H9 (cell line): ENCODE results near the gene MMP14. TPM values are rescaled to one million over a fixed set of nuclear protein-coding genes. Genes with fewer than 3 reads are reported as not detected.

Experiments used
- DNase-seq: peaks from one replicate; pipeline ENCODE4 v3.0.0-alpha.2; 2017
- H2AFZ ChIP-seq: one replicate; pipeline ENCODE4 v1.6.1; 2013; ENCODE audit warnings: mild to moderate bottlenecking, low read length, control low read depth, moderate library complexity
- H2AK5ac ChIP-seq: 2 replicates; pipeline ENCODE4 v1.6.1; 2013; ENCODE audit warnings: low read length, control low read depth, mixed read lengths; ENCODE audit not compliant: insufficient read length
- H2BK120ac ChIP-seq: one replicate; pipeline ENCODE4 v1.6.1; 2013; ENCODE audit warnings: low read depth, mild to moderate bottlenecking, low read length, control low read depth, inconsistent platforms; ENCODE audit not compliant: poor library complexity, severe bottlenecking
- H2BK12ac ChIP-seq: 2 replicates; pipeline ENCODE4 v1.6.1; 2013; ENCODE audit warnings: low read length, control low read depth, mixed read lengths, low read depth; ENCODE audit not compliant: insufficient read length
- H2BK15ac ChIP-seq: 2 replicates; pipeline ENCODE4 v1.6.1; 2013; ENCODE audit warnings: low read depth, low read length, control low read depth
- H2BK20ac ChIP-seq: one replicate; pipeline ENCODE4 v1.6.1; 2013; ENCODE audit warnings: low read depth, mild to moderate bottlenecking, low read length, control low read depth, inconsistent platforms; ENCODE audit not compliant: poor library complexity, severe bottlenecking
- H2BK5ac ChIP-seq: 2 replicates; pipeline ENCODE4 v1.6.1; 2013; ENCODE audit warnings: low read length, control low read depth, mixed read lengths; ENCODE audit not compliant: insufficient read length
- H3K14ac ChIP-seq: 2 replicates; pipeline ENCODE4 v1.6.1; 2013; ENCODE audit warnings: low read length, control low read depth; ENCODE audit not compliant: insufficient read depth
- H3K18ac ChIP-seq: 2 replicates; pipeline ENCODE4 v1.6.1; 2013; ENCODE audit warnings: low read depth, mild to moderate bottlenecking, mixed read lengths, low read length, control low read depth; ENCODE audit not compliant: insufficient read length
- H3K23ac ChIP-seq: 2 replicates; pipeline ENCODE4 v1.6.1; 2013; ENCODE audit warnings: low read length, control low read depth, mixed read lengths, low read depth; ENCODE audit not compliant: insufficient read length
- H3K23me2 ChIP-seq: 2 replicates; pipeline ENCODE4 v1.6.1; 2013; ENCODE audit warnings: low read depth, mild to moderate bottlenecking, mixed read lengths, low read length, control low read depth; ENCODE audit not compliant: insufficient read length, poor library complexity, severe bottlenecking
- H3K27ac ChIP-seq: 2 replicates; pipeline ENCODE4 v1.5.1; 2013; ENCODE audit warnings: low read length, control low read depth, mixed read lengths, low read depth; ENCODE audit not compliant: insufficient read length
- H3K27me3 ChIP-seq: 2 replicates; pipeline ENCODE4 v1.6.1; 2013; ENCODE audit warnings: low read length, control low read depth, inconsistent platforms; ENCODE audit not compliant: insufficient read depth
- H3K4ac ChIP-seq: 2 replicates; pipeline ENCODE4 v1.6.1; 2013; ENCODE audit warnings: low read depth, mild to moderate bottlenecking, control low read depth, inconsistent platforms, low read length, moderate library complexity
- H3K4me1 ChIP-seq: 2 replicates; pipeline ENCODE4 v1.6.1; 2013; ENCODE audit warnings: low read length, control low read depth, inconsistent platforms; ENCODE audit not compliant: insufficient read depth
- H3K4me2 ChIP-seq: 2 replicates; pipeline ENCODE4 v1.6.1; 2013; ENCODE audit warnings: low read length, control low read depth, mixed read lengths; ENCODE audit not compliant: insufficient read length, insufficient read depth
- H3K56ac ChIP-seq: 2 replicates; pipeline ENCODE4 v1.6.1; 2013; ENCODE audit warnings: low read depth, mild to moderate bottlenecking, mixed read lengths, low read length, control low read depth; ENCODE audit not compliant: insufficient read length
- H3K79me1 ChIP-seq: 2 replicates; pipeline ENCODE4 v1.6.1; 2013; ENCODE audit warnings: low read depth, mild to moderate bottlenecking, moderate library complexity, low read length, control low read depth, inconsistent platforms; ENCODE audit not compliant: insufficient read depth, poor library complexity, severe bottlenecking
- H3K79me2 ChIP-seq: 2 replicates; pipeline ENCODE4 v1.6.1; 2013; ENCODE audit warnings: low read length, control low read depth, inconsistent platforms; ENCODE audit not compliant: insufficient read depth
- H3K9ac ChIP-seq: 2 replicates; pipeline ENCODE4 v1.6.1; 2013; ENCODE audit warnings: low read length, control low read depth, mixed read lengths; ENCODE audit not compliant: insufficient read length; ENCODE audit errors: extremely low read depth
- H3K9me3 ChIP-seq: one replicate; pipeline ENCODE4 v1.6.1; 2013; ENCODE audit warnings: low read depth, low read length, inconsistent platforms; ENCODE audit not compliant: control insufficient read depth
- H3T11ph ChIP-seq: one replicate; pipeline ENCODE4 v1.6.1; 2013; ENCODE audit warnings: mild to moderate bottlenecking, low read length, control low read depth, inconsistent platforms
- H4K20me1 ChIP-seq: one replicate; pipeline ENCODE4 v1.6.1; 2013; ENCODE audit not compliant: control insufficient read depth, insufficient read length, insufficient read depth
- H4K5ac ChIP-seq: 2 replicates; pipeline ENCODE4 v1.6.1; 2013; ENCODE audit warnings: low read depth, mild to moderate bottlenecking, mixed read lengths, low read length, control low read depth; ENCODE audit not compliant: insufficient read length
- H4K8ac ChIP-seq: replicated peaks from 2 replicates; pipeline ENCODE4 v1.6.1; 2013; ENCODE audit warnings: low read length, control low read depth, mixed read lengths, low read depth; ENCODE audit not compliant: insufficient read length
- H4K91ac ChIP-seq: 2 replicates; pipeline ENCODE4 v1.6.1; 2013; ENCODE audit warnings: low read depth, mild to moderate bottlenecking, moderate library complexity, mixed read lengths, low read length, control low read depth; ENCODE audit not compliant: insufficient read length
- H3K27ac Mint-ChIP-seq, 3 experiments: 2 replicates in 2 of 3; 3 replicates in 1 of 3; pipeline ENCODE4 v1.8.0; 2020 to 2021; ENCODE audit warnings: mixed read lengths in 3 of 3, mild to moderate bottlenecking in 1 of 3, moderate library complexity in 1 of 3
- H3K27me3 Mint-ChIP-seq: 2 replicates; pipeline ENCODE4 v1.8.0; 2021; ENCODE audit warnings: low read depth, mild to moderate bottlenecking, moderate library complexity, mixed read lengths
- H3K36me3 Mint-ChIP-seq, 3 experiments: 2 replicates in 2 of 3; 3 replicates in 1 of 3; pipeline ENCODE4 v1.8.0; 2020 to 2021; ENCODE audit warnings: low read depth in 3 of 3, mixed read lengths in 3 of 3; ENCODE audit not compliant: insufficient read depth in 1 of 3
- H3K4me1 Mint-ChIP-seq, 2 experiments: 2 replicates each; pipeline ENCODE4 v1.8.0; 2020; ENCODE audit warnings: mixed read lengths in 2 of 2
- H3K4me3 Mint-ChIP-seq, 2 experiments: 2 replicates in 1 of 2; 3 replicates in 1 of 2; pipeline ENCODE4 v1.8.0; 2020 to 2021; ENCODE audit warnings: mild to moderate bottlenecking in 2 of 2, mixed read lengths in 2 of 2, moderate library complexity in 1 of 2
- H3K9me3 Mint-ChIP-seq, 2 experiments: 2 replicates in 1 of 2; 3 replicates in 1 of 2; pipeline ENCODE4 v1.8.0; 2020; ENCODE audit warnings: mild to moderate bottlenecking in 2 of 2, mixed read lengths in 2 of 2, moderate library complexity in 1 of 2
- CTCF ChIP-seq: fragments of 200-600 bp; sonication (generic); conservative IDR thresholded peaks from 3 replicates; pipeline ENCODE4 v1.8.0; 2021; ENCODE audit warnings: antibody characterized with exemption, mild to moderate bottlenecking
- WGBS: extraction: QIAGEN DNeasy Blood & Tissue Kit; methylation state at CpG from one replicate; pipeline ENCODE4 v1.1.7; 2013; ENCODE audit warnings: missing lambda C conversion rate, low lambda C conversion rate, mixed read lengths; ENCODE audit not compliant: insufficient read length; ENCODE audit errors: extremely low coverage; 5-methylcytosine and 5-hydroxymethylcytosine counted together
- total RNA-seq: library from RNA; stranded (reverse); gene quantifications from 2 replicates; pipeline ENCODE4 v1.2.1, GENCODE V29; 2021

The MMP14 gene
- total RNA-seq, 1 experiment from 2014 or later: 56.5 TPM

GRCh38 chr14:22864979-22865378 lies 28.6 kb downstream of the MMP14 start:
- no peak overlapping the region for H2BK12ac ChIP-seq
- H3K79me2 ChIP-seq: no peaks in the 10 kb centered on the region
- no peak overlapping the region for H3T11ph ChIP-seq
- H2AK5ac ChIP-seq: no peak overlapping the region
- H4K5ac ChIP-seq: no peak overlapping the region
- no peak overlapping the region for H3K18ac ChIP-seq
- no peaks in the 10 kb centered on the region for H3K27me3 Mint-ChIP-seq
- no peak overlapping the region for H3K4ac ChIP-seq
- no peak overlapping the region for H2BK20ac ChIP-seq
- no peaks in the 10 kb centered on the region for H3K9me3 Mint-ChIP-seq
- no peak overlapping the region for H3K4me3 Mint-ChIP-seq
- H3K23ac ChIP-seq: no peak overlapping the region
- no peak for DNase-seq
- no peaks in the 10 kb centered on the region for H3K79me1 ChIP-seq
- no peak overlapping the region for H2BK15ac ChIP-seq
- H3K4me1 ChIP-seq: no peaks in the 10 kb centered on the region
- no peak overlapping the region for H3K9ac ChIP-seq
- no peaks in the 10 kb centered on the region for H3K9me3 ChIP-seq
- H4K20me1 ChIP-seq: no peaks in the 10 kb centered on the region
- H3K4me2 ChIP-seq: no peak overlapping the region
- H3K27ac ChIP-seq: no peak overlapping the region
- H3K27ac Mint-ChIP-seq: no peak overlapping the region; a peak in 1 of 7 replicates
- WGBS: no CpG with 5 or more reads among the region's 4 CpGs
- no peak overlapping the region for H3K56ac ChIP-seq
- no peaks in the 10 kb centered on the region for H3K36me3 Mint-ChIP-seq
- no peak overlapping the region for H3K14ac ChIP-seq
- H4K91ac ChIP-seq: no peak overlapping the region
- H2AFZ ChIP-seq: no peak overlapping the region
- TF ChIP-seq CTCF: no peak
- H3K27me3 ChIP-seq: no peaks in the 10 kb centered on the region
- H2BK120ac ChIP-seq: no peak overlapping the region
- H4K8ac ChIP-seq: no peak overlapping the region
- peaks cover 0 to 6% of the 10 kb centered on the region in 2 experiments; a peak in 3 of 4 replicates for H3K4me1 Mint-ChIP-seq
- no peak overlapping the region for H2BK5ac ChIP-seq
- H3K23me2 ChIP-seq: no peaks in the 10 kb centered on the region
